LNCAP (cell line): Measurements from ENCODE around the gene FBXO8.

Experiments
- CTCF ChIP-seq: fragments of 450-650 bp; IDR thresholded peaks from 2 replicates; pipeline ENCODE4 v1.5.1; 2017; ENCODE audit warnings: mild to moderate bottlenecking

FBXO8 gene

GRCh38 chr4:174230680-174231079 is 52.8 kb downstream of the FBXO8 start:
- no peak for TF ChIP-seq CTCF

- no peak for TF ChIP-seq CTCF
Observed at GRCh38 chr4:174230148-174230547, 53.3 kb downstream of the FBXO8 start.

DNA sequence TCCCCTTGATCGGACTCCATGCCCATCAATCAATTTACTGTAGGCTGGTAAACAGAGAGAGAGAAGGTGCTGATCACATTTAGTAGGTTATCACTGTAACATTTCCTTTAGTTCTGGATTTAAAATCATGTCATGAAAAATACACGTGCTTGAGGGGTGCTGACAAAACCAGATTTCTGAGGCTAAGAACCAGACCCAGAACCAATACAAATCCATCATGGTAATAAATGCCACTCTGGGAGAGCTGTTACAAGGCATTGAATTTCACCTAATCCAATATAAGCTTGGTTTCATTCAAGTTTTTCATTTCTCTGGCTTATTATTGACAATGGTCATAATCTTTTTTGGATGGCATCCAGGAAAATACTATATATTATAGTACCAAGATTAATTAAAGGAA is 54.5 kb downstream of the FBXO8 start:
- no peak for TF ChIP-seq CTCF

DNA sequence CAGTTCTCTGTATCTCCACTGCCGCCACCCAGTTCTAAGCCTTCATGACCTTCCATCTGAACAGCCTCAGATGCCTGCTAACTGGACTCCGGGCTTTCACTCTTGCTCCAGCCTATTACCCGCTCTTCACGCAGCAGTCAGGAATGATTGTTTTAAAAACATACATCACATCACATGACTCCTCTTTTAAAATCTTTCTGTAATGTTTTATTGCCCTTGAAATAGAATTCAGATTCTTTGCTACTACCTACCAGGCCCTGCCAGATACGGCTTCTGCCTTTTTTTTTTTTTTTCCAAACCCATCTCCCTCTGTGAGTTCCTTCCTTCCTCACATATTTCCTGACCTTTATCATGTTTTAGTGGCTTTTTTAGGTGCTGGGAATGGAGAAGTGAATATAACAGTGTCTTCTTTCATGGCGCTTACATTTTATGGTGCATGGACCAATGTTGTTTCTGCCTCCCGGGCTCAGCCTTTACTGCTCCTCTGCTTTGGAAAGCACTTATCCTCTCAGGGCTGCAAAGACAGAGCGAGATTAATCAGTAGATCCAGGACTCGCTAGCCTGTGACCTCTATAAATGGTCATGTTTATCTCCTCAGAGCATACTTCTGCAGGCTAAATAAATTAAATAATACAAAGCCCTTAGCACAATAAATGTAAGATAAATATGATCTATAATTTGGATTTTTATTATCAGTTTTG is 58.0 kb downstream of the FBXO8 start:
- TF ChIP-seq CTCF = no peak

DNA sequence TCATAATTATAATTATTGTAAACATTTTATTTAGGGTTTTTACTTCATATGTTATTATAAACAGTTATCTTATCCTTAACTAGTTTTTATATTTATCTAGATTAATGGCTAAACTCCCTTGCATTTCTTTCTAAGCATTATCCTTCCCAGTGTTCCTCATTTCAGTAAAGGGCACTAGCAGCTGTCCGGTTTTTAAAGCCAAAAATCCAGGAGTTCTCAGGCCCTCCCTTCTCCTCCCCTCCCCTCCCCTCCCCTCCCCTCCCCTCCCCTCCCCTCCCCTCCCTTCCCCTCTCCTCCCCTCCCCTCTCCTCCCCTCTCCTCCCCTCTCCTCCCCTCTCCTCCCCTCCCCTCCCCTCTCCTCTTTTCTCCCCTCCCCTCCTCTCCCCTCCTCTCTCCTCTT is 58.9 kb downstream of the FBXO8 start:
- no peak for TF ChIP-seq CTCF

DNA sequence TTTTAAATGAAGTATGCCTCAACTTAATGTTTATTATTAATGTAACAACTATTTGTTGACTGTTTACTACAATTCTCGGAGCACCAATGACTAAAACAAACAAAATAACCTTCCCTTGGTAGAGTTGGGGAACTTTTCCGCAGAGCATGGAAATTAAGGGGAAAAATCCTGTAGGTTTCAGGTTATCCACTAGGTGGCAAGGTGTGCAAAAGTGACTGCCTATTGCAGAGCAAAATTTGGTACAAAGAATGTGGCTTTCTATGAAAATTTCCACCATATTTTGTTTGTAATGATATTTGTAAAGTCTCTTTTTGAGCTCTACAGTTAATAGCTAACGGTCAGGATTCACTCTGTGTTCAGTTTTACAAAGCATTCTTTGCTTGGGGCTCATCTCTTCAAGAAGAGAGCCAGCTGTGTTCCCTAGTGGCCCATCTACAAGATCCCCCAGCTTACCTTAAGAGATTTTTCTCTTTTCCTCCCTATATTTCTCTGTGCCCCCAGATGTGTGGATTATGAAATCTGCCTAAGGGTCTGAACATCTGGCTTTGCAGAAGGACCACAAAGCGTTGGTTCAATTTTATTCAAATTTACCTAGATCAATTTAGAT is 61.1 kb downstream of the FBXO8 start:
- peak; percentile 62 for TF ChIP-seq CTCF

DNA sequence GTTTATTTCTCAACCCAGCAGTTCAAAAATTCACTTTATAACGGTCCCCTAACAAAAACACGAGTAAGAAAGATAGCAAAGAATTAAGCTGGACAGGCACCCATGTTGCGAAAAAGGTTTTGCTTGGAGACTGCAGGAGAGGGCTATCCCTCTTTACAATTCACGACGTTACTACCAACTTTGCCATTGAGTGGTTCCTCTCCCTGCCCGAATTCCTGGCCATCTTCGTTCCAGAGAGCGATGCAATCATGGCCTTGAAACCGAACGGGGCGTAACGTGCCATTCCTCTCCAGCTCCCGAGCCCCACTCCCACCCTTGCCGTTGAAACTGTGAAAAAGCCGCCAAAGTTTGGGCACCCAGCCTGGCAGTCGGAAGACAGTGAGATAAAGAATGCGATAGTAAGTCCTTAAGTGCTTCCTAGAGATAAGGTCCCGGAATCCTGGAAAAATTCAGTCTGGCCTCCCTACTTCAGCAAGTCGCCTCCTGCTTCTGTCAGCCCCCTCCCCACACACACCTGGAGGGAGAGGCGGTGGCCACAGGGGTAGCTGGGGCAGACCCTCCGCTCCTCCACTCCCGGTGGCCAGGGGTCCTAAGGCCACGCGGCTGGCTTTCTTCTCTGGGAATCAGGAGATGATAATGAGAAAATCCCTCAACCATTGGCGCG is 65.2 kb downstream of the FBXO8 start:
- no peak for TF ChIP-seq CTCF
